HepG2 (cell line): ENCODE data around the gene MAP3K8. TPM values are rescaled to one million over a fixed set of nuclear protein-coding genes. Genes with fewer than 3 reads are reported as not detected.

ENCODE experiments used
- CHD4 ChIP-seq: fragments of 200-600 bp; sonication (generic); IDR thresholded peaks from 2 replicates; pipeline ENCODE4 v1.7.0; 2017; ENCODE audit warnings: mild to moderate bottlenecking, low read length, borderline replicate concordance
- HDAC2 ChIP-seq: sonication (generic); formaldehyde crosslinking; IDR thresholded peaks from 2 replicates; pipeline ENCODE4 v1.4.0; 2020; ENCODE audit warnings: missing genetic modification reagents
- MATR3 ChIP-seq: sonication (generic); formaldehyde crosslinking; IDR thresholded peaks from 2 replicates; pipeline ENCODE4 v1.4.0; 2020; ENCODE audit warnings: missing genetic modification reagents
- MTA3 ChIP-seq: sonication (generic); formaldehyde crosslinking; IDR thresholded peaks from 2 replicates; pipeline ENCODE4 v1.4.0; 2020; ENCODE audit warnings: missing genetic modification reagents
- NFATC3 ChIP-seq: sonication (generic); formaldehyde crosslinking; IDR thresholded peaks from 2 replicates; pipeline ENCODE4 v1.5.1; 2020; ENCODE audit warnings: mild to moderate bottlenecking, missing genetic modification reagents
- SMAD1 ChIP-seq: sonication (generic); formaldehyde crosslinking; IDR thresholded peaks from 2 replicates; pipeline ENCODE4 v1.4.0; 2020; ENCODE audit warnings: missing genetic modification reagents, low read depth, mild to moderate bottlenecking, borderline replicate concordance
- TAF1 ChIP-seq: sonication (generic); formaldehyde crosslinking; IDR thresholded peaks from 2 replicates; pipeline ENCODE4 v1.4.0; 2020; ENCODE audit warnings: missing genetic modification reagents
- ZNF382 ChIP-seq: sonication (generic); formaldehyde crosslinking; IDR thresholded peaks from 2 replicates; pipeline ENCODE4 v1.5.0; 2020; ENCODE audit warnings: missing genetic modification reagents, mild to moderate bottlenecking, borderline replicate concordance
- ZNF746 ChIP-seq: sonication (generic); formaldehyde crosslinking; IDR thresholded peaks from 2 replicates; pipeline ENCODE4 v1.8.0; 2022; ENCODE audit warnings: mild to moderate bottlenecking, missing genetic modification reagents
- polyA plus RNA-seq, 8 experiments: library from polyadenylated mRNA; depleted of rRNA in 3 of 8; stranded (reverse) in 7 of 8; unstranded in 1 of 8; fragments of >200 nt; fragmentation: Illumina TruSeq in 4 of 8; extraction: Trizol in 4 of 8; gene quantifications; 2 replicates each; pipeline versions ENCODE4 v1.2.1 to v1.2.3, GENCODE V29; 2011 to 2016; ENCODE audit warnings: low read depth in 4 of 8, missing spikeins in 1 of 8, mixed read lengths in 1 of 8; ENCODE audit not compliant: insufficient read depth in 1 of 8
- total RNA-seq, 5 experiments: library from RNA; depleted of rRNA; stranded (reverse); fragments of >200 nt; fragmentation: Illumina TruSeq; extraction: Trizol; gene quantifications; 2 replicates each; pipeline ENCODE4 v1.2.3, GENCODE V29; 2016; ENCODE audit warnings: low read depth in 1 of 5
- TF ChIP-seq, protein P1 (sequence below): sonication (generic); formaldehyde crosslinking; IDR thresholded peaks from 2 replicates; pipeline ENCODE4 v1.5.0; 2020; ENCODE audit warnings: mild to moderate bottlenecking, missing genetic modification reagents, borderline replicate concordance
- TF ChIP-seq, protein P2 (sequence below), 2 experiments: fragments of 450-650 bp in 1 of 2; sonication (generic) in 1 of 2; formaldehyde crosslinking; IDR thresholded peaks; 2 replicates each; pipeline versions ENCODE4 v1.5.0 to v1.8.0; 2020 to 2022; ENCODE audit warnings: mild to moderate bottlenecking in 1 of 2, missing genetic modification reagents in 1 of 2
- TF ChIP-seq, protein P3 (sequence below): IDR thresholded peaks from 2 replicates; pipeline ENCODE4 v1.6.1; 2018; ENCODE audit warnings: missing genetic modification reagents
- TF ChIP-seq, protein P4 (sequence below): sonication (generic); formaldehyde crosslinking; IDR thresholded peaks from 2 replicates; pipeline ENCODE4 v1.8.0; 2022; ENCODE audit warnings: missing genetic modification reagents, mild to moderate bottlenecking, inconsistent platforms, borderline replicate concordance

Gene MAP3K8
- total and polyA plus RNA-seq, 2 of the 13 experiments (the other 11 are each of a cell fraction or from before 2014, with no cell fraction given), result 19.3 to 37.9 TPM

DNA sequence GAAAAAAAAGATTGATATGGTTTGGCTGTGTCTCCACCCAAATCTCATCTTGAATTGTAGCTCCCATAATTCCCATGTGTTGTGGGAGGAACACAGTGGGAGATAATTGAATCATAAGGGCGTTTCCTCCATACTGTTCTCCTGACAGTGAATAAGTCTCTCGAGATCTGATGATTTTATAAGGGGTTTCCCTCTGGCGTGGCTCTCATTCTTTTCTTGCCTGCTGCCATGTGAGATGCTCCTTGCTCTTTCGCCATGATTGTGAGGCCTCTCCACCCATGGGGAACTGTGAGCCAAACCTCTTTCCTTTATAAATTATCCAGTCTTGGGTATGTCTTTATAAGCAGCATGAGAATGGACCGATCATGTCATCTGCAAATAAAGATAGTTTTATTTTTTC, 29.4 kb upstream of the MAP3K8 start (continued):
- TF ChIP-seq, protein P1, sequence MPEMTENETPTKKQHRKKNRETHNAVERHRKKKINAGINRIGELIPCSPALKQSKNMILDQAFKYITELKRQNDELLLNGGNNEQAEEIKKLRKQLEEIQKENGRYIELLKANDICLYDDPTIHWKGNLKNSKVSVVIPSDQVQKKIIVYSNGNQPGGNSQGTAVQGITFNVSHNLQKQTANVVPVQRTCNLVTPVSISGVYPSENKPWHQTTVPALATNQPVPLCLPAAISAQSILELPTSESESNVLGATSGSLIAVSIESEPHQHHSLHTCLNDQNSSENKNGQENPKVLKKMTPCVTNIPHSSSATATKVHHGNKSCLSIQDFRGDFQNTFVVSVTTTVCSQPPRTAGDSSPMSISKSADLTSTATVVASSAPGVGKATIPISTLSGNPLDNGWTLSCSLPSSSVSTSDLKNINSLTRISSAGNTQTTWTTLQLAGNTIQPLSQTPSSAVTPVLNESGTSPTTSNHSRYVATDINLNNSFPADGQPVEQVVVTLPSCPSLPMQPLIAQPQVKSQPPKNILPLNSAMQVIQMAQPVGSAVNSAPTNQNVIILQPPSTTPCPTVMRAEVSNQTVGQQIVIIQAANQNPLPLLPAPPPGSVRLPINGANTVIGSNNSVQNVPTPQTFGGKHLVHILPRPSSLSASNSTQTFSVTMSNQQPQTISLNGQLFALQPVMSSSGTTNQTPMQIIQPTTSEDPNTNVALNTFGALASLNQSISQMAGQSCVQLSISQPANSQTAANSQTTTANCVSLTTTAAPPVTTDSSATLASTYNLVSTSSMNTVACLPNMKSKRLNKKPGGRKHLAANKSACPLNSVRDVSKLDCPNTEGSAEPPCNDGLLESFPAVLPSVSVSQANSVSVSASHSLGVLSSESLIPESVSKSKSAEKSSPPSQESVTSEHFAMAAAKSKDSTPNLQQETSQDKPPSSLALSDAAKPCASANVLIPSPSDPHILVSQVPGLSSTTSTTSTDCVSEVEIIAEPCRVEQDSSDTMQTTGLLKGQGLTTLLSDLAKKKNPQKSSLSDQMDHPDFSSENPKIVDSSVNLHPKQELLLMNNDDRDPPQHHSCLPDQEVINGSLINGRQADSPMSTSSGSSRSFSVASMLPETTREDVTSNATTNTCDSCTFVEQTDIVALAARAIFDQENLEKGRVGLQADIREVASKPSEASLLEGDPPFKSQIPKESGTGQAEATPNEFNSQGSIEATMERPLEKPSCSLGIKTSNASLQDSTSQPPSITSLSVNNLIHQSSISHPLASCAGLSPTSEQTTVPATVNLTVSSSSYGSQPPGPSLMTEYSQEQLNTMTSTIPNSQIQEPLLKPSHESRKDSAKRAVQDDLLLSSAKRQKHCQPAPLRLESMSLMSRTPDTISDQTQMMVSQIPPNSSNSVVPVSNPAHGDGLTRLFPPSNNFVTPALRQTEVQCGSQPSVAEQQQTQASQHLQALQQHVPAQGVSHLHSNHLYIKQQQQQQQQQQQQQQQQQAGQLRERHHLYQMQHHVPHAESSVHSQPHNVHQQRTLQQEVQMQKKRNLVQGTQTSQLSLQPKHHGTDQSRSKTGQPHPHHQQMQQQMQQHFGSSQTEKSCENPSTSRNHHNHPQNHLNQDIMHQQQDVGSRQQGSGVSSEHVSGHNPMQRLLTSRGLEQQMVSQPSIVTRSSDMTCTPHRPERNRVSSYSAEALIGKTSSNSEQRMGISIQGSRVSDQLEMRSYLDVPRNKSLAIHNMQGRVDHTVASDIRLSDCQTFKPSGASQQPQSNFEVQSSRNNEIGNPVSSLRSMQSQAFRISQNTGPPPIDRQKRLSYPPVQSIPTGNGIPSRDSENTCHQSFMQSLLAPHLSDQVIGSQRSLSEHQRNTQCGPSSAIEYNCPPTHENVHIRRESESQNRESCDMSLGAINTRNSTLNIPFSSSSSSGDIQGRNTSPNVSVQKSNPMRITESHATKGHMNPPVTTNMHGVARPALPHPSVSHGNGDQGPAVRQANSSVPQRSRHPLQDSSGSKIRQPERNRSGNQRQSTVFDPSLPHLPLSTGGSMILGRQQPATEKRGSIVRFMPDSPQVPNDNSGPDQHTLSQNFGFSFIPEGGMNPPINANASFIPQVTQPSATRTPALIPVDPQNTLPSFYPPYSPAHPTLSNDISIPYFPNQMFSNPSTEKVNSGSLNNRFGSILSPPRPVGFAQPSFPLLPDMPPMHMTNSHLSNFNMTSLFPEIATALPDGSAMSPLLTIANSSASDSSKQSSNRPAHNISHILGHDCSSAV (CRISPR knock-in tag), result no peak
- TF ChIP-seq MTA3 (CRISPR knock-in tag), result no peak
- TF ChIP-seq ZNF382, result no peak
- TF ChIP-seq, protein P2, sequence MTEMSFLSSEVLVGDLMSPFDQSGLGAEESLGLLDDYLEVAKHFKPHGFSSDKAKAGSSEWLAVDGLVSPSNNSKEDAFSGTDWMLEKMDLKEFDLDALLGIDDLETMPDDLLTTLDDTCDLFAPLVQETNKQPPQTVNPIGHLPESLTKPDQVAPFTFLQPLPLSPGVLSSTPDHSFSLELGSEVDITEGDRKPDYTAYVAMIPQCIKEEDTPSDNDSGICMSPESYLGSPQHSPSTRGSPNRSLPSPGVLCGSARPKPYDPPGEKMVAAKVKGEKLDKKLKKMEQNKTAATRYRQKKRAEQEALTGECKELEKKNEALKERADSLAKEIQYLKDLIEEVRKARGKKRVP (CRISPR knock-in tag; IDR thresholded peaks at IDR 0.05), result no peak
- TF ChIP-seq MATR3, result no peak
- TF ChIP-seq HDAC2, result no peak
- no peak for TF ChIP-seq NFATC3 (CRISPR knock-in tag)
- no peak for TF ChIP-seq ZNF746 (CRISPR knock-in tag)
- no peak for TF ChIP-seq SMAD1 (CRISPR knock-in tag)
- TF ChIP-seq, protein P3, sequence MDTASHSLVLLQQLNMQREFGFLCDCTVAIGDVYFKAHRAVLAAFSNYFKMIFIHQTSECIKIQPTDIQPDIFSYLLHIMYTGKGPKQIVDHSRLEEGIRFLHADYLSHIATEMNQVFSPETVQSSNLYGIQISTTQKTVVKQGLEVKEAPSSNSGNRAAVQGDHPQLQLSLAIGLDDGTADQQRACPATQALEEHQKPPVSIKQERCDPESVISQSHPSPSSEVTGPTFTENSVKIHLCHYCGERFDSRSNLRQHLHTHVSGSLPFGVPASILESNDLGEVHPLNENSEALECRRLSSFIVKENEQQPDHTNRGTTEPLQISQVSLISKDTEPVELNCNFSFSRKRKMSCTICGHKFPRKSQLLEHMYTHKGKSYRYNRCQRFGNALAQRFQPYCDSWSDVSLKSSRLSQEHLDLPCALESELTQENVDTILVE, result no peak
- no peak for TF ChIP-seq CHD4
- TF ChIP-seq, protein P4, sequence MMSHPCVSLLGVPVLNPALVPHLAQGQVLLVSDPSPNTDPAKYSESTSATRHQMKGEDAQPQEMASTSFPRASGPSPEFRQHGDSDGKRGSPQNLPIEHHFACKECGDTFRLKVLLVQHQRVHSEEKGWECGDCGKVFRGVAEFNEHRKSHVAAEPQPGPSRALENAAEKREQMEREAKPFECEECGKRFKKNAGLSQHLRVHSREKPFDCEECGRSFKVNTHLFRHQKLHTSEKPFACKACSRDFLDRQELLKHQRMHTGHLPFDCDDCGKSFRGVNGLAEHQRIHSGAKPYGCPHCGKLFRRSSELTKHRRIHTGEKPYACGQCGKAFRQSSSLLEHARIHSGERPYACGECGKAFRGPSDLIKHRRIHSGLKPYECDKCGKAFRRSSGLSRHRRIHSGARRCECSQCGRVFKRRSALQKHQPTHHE (CRISPR knock-in tag), result no peak
- no peak for TF ChIP-seq TAF1
